ENCODE measurements around the gene ATP6V0C.
"Not testable (repeated sequence)": the region's sequence is repeated elsewhere in the genome, so short reads cannot be mapped to it uniquely, and the experiment has no call there.

The ATP6V0C gene

DNA sequence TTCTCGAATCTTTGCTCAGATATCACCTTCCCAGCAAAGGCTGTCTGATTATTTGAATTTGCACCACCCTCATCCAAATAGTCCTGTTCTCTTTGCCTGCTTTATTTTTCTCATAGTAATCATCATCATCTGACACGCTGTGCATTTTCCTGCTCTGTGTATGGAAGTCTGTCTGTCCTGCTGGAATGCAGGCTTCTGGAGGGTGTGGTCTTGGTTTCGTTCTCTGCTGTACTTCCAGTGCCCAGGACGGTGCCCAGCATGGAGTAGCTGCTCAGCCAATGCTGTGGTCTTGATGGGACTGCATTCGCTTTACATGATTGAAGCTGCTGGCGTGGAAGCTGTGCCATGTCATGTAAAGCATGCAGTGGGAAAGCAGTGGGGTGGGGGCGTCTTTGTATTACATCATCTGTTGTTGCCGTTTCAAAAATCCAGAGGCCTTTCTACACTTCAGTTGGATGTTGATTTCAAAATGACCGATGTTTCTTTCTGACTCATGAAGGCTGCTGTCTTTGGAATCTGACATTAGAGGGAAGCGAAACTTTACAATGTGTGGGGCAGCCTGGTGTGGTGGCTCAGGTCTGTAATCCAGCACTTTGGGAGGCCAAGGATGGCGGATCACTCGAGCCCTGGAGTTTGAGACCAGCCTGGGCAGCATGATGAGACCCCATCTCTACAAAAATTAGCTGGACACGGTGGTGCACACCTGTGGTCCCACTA lies 41.1 kb downstream of the ATP6V0C start:
- DNase-seq (ENCODE audit: low read depth) = not testable (repeated sequence)

DNA sequence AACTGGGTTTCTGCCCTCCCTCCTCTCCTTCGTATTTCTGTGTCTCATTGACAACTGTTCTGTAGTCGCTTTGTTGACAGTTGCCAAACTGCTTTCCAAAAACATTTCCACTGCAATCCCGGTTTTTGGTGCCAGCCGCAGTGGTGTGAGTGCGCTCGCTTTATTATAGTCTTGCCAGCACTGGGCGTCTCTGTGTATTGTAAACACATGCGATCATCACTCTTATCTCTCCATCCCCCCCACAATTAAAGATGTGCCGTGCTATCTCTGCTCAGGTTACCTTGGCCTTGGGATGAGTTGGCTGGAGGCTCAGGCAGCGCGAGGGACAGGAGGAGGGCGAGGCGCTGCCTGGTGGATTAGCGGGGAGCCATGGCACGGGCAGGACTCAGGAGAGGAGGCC lies 43.4 kb downstream of the ATP6V0C start:
- not testable (repeated sequence) for DNase-seq (ENCODE audit: low read depth)

DNA sequence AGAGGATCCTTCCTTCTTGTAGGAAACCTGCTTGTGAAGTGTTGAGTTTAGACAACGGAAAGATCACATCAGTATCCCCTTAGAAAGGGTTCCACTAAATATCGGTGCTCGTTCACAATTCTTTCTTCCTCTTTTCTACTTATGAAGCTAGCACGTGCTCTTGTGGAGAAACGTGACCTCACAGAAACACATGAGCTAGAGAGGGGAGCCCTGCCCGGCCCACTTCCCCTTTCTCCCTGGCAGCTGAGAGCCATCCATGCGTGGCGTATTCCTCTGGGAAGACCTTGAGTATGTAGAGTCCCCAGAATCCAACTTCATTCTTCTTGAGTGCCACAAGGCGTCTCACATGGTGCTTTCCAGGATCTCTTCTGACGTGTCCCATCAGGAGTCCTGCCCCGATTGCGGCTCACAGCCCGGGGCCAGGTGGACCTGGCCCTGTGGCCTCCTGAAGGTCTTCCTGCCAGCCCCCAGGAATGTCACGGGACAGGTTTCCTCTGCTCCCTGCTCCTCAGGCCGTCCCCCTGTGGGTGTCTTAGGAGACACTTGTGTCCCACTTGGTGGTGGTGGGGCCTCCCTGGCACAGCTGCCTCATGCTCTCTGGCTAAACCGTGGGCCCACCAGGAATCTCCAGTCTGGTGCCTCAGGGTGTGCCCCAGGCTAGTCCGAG lies 46.5 kb downstream of the ATP6V0C start:
- DNase-seq (ENCODE audit: low read depth) = not testable (repeated sequence)

DNA sequence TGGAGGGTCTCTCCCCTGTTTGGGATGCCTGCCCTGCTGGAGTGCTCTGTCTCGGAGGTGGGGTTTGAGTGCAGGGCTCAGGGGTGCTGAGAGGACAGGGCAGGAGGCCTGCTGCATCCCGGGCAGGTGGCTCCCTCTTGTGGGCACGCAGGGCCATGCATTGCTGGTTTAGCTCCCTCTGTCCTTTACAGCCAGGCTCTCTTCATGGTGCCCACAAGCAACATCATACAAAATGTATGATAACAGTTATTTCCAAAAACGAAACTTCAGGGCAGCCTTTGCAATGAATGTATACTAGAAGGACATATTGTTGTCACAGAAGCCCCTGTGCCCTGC lies 47.0 kb downstream of the ATP6V0C start:
- peak; percentile 49 for DNase-seq (ENCODE audit: low read depth)

DNA sequence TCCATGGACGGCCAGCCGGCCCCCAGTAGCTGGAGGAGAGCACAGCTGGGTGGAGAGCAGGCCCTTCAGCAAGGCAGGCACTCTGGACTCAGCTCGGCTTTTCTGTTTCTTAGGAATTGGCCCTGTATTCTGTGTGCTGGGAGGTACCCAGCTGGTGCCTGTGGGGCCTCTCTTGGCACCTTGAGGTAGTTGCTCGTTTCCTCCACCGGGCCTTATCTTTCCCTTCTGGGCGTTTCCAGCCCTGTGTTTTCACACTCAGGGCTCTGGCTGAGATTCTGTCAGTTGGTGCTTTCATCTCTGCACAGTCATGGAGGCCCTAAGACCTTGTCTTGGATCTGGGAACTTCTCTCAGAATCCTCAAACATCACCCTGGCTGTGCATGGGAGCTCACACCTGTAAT lies 53.8 kb downstream of the ATP6V0C start:
- DNase-seq (ENCODE audit: low read depth) = not testable (repeated sequence)

DNA sequence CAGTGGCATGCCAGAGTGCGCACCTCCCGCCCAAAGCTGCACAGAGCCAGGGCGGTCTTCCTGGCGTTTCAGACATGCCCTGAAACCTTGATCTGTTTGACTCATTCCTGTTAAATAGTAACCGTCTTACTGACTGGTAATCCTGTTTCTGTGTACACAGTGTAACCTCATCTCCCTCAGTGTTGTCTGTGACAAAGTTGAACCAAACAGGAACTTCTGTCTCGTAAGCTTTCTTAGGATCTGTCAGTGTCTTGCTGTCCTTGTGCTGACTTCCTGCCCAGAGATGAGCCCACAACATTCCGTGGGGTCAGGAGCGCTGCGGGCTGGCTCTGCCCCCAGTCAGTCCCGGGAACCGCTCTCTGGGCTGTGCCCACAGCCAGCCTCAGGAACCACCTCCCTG lies 54.8 kb downstream of the ATP6V0C start:
- not testable (repeated sequence) for DNase-seq (ENCODE audit: low read depth)

Measured in stimulated activated CD4-positive, alpha-beta T cell treated with anti-CD3 and anti-CD28 coated beads, Interleukin-2, amount 100 ng/mL, for 4 hours (primary cell).